Upper lobe of left lung (tissue), 4 donors: ENCODE results near the gene DNAH17.

Experiments
- EP300 ChIP-seq, 4 donors: sonication (generic); formaldehyde crosslinking; IDR thresholded peaks; one replicate each; pipeline ENCODE4 v1.5.1; 2017; ENCODE audit warnings: antibody characterized with exemption in 4 of 4, control low read depth in 2 of 4
- POLR2A ChIP-seq, 4 donors: fragments of 450-650 bp; IDR thresholded peaks; one replicate each; pipeline ENCODE4 v1.5.1; 2016 to 2017; ENCODE audit warnings: antibody characterized with exemption in 4 of 4, mild to moderate bottlenecking in 2 of 4
- POLR2AphosphoS5 ChIP-seq, 2 donors: sonication (generic); formaldehyde crosslinking; IDR thresholded peaks; one replicate each; pipeline ENCODE4 v1.5.1; 2017; ENCODE audit warnings: antibody characterized with exemption in 2 of 2
- TF ChIP-seq, protein P1 (sequence below), 6 experiments: fragments of 450-650 bp in 4 of 6; fragments of 200-600 bp in 2 of 6; sonication (generic) in 2 of 6; IDR thresholded peaks; one replicate each; pipeline ENCODE4 v1.5.1; 2016 to 2019; ENCODE audit warnings: antibody characterized with exemption in 6 of 6

DNA sequence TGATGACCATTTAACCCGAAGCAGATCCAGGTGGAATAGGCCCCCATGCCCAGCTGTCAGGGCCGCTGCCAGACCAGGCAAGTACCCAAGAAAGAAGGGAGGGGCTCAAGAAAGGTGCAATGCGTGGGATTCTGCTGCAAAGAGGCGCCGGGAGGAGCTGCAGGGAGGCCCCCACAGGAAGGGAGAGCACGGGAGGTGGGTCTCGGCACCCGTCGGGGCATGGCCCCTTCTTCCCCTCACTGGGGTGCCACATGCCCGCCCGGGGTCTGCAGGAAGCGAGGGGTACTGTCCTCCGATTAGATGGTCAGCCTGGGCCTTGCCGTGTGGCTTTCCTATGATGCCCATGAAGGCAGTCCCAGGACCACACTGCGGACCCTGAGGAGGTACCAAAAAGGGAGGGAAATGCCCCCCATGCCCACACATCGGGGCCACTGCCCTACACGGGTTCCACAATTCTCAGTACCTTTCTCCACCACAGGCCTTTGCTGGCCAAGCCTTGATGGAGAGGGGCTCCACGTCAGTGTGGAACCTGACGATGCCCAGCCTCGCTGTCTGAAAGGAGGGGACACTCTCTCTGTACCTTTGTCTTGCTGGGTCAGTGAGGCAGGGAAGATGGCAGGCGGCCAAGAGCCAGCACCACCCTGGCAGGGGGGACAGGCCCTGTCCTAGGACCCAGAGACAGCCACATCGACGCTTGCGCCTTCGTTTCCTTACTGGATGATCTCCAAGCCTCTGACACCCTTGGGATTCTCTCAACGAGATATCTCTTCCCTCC lies 45.5 kb upstream of the DNAH17 start:
- TF ChIP-seq, protein P1, sequence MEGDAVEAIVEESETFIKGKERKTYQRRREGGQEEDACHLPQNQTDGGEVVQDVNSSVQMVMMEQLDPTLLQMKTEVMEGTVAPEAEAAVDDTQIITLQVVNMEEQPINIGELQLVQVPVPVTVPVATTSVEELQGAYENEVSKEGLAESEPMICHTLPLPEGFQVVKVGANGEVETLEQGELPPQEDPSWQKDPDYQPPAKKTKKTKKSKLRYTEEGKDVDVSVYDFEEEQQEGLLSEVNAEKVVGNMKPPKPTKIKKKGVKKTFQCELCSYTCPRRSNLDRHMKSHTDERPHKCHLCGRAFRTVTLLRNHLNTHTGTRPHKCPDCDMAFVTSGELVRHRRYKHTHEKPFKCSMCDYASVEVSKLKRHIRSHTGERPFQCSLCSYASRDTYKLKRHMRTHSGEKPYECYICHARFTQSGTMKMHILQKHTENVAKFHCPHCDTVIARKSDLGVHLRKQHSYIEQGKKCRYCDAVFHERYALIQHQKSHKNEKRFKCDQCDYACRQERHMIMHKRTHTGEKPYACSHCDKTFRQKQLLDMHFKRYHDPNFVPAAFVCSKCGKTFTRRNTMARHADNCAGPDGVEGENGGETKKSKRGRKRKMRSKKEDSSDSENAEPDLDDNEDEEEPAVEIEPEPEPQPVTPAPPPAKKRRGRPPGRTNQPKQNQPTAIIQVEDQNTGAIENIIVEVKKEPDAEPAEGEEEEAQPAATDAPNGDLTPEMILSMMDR (IDR thresholded peaks at IDR 0.05), result no peak
- TF ChIP-seq POLR2AphosphoS5 (IDR thresholded peaks at IDR 0.05) (no peak), POLR2A (IDR thresholded peaks at IDR 0.05) (no peak), EP300 (IDR thresholded peaks at IDR 0.05) (no peak)
